WERI-Rb-1 (cell line): ENCODE results near the gene TFAM.
A peak's percentile ranks its signal among the peaks of the same experiment; 100 is the strongest.

Experiments
- DNase-seq: peaks from one replicate; pipeline ENCODE4 v3.0.0-alpha.2; 2020
- H3K27ac ChIP-seq: fragments of 250-450 bp; sonication (Bioruptor Pico); 2 replicates; pipeline ENCODE4 v1.5.1; 2020; ENCODE audit warnings: mild to moderate bottlenecking, moderate library complexity
- H3K27me3 ChIP-seq: fragments of 250-450 bp; sonication (Bioruptor Pico); 2 replicates; pipeline ENCODE4 v1.5.1; 2021; ENCODE audit warnings: mild to moderate bottlenecking, low read depth, moderate library complexity; ENCODE audit not compliant: insufficient read depth, severe bottlenecking
- H3K36me3 ChIP-seq: fragments of 250-450 bp; sonication (Bioruptor Pico); 2 replicates; pipeline ENCODE4 v1.5.1; 2020; ENCODE audit warnings: mild to moderate bottlenecking, moderate library complexity
- H3K4me3 ChIP-seq: 2 replicates; pipeline ENCODE4 v1.5.1; 2011; ENCODE audit warnings: low read depth, mild to moderate bottlenecking, control low read depth, low read length
- H3K9me3 ChIP-seq: fragments of 250-450 bp; sonication (Bioruptor Pico); 2 replicates; pipeline ENCODE4 v1.5.1; 2021; ENCODE audit warnings: mild to moderate bottlenecking, moderate library complexity; ENCODE audit not compliant: severe bottlenecking
- TF ChIP-seq, protein P1 (sequence below): IDR thresholded peaks from 2 replicates; pipeline ENCODE4 v1.5.1; 2011; ENCODE audit warnings: low read depth, mild to moderate bottlenecking, control low read depth, inconsistent platforms, low read length

TFAM gene

DNA sequence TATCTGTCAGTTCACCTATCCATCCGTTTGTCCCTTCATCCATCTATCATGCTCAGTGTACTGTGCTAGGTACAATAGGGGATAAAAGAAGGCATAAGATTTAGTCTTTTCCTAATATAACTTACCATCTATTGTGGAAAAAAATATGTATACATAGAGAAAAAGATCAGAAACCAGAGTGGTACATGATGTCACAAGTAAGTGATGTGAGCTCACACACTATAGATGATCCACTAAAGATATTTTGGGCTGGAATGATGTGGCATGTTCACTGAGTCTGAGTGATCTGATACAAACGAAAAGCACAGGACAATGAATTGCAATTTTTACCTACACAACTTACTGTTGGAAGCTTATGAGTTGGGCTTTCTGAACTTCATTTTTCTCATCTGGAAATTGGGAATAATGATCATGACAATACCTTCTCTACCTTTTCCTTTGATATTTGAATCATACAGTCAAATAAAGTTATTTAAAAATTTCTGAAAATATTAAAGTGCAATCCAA lies 2.7 kb upstream of the TFAM start:
- Histone ChIP-seq H3K9me3 (no peaks in the 10 kb centered on the region), H3K36me3 (peaks cover 8% of the 10 kb centered on the region), H3K27ac (no peak overlapping the region), H3K27me3 (no peaks in the 10 kb centered on the region), H3K4me3 (no peak overlapping the region)
- TF ChIP-seq, protein P1, sequence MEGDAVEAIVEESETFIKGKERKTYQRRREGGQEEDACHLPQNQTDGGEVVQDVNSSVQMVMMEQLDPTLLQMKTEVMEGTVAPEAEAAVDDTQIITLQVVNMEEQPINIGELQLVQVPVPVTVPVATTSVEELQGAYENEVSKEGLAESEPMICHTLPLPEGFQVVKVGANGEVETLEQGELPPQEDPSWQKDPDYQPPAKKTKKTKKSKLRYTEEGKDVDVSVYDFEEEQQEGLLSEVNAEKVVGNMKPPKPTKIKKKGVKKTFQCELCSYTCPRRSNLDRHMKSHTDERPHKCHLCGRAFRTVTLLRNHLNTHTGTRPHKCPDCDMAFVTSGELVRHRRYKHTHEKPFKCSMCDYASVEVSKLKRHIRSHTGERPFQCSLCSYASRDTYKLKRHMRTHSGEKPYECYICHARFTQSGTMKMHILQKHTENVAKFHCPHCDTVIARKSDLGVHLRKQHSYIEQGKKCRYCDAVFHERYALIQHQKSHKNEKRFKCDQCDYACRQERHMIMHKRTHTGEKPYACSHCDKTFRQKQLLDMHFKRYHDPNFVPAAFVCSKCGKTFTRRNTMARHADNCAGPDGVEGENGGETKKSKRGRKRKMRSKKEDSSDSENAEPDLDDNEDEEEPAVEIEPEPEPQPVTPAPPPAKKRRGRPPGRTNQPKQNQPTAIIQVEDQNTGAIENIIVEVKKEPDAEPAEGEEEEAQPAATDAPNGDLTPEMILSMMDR, result no peak
- no peak for DNase-seq

DNA sequence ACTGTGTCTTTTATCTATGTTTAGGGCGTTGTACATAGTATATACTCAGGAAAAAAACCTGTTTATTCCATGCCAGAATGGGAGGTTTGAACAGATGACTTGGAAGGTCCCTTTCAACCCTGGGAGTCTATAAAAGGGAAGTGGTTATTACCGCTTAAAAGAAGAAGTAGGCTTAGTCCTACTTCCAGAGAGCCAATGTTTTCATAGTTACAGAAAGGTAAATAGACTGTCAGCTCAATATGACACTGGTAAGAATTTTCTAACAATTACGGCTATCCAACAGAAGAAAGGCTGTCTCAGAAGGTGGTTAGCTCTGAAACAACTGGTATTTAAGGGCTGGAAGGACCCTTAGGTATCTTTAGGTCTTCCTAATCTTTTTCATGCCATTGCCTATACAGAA lies 1.1 kb upstream of the TFAM start:
- Histone ChIP-seq H3K36me3 (peaks cover 22% of the 10 kb centered on the region), H3K27me3 (no peaks in the 10 kb centered on the region), H3K27ac (no peak overlapping the region), H3K4me3 (peak overlapping the region; percentile 95; the same call in 1 of the 2 replicates), H3K9me3 (no peaks in the 10 kb centered on the region)
- TF ChIP-seq, protein P1, result no peak
- DNase-seq, result no peak

DNA sequence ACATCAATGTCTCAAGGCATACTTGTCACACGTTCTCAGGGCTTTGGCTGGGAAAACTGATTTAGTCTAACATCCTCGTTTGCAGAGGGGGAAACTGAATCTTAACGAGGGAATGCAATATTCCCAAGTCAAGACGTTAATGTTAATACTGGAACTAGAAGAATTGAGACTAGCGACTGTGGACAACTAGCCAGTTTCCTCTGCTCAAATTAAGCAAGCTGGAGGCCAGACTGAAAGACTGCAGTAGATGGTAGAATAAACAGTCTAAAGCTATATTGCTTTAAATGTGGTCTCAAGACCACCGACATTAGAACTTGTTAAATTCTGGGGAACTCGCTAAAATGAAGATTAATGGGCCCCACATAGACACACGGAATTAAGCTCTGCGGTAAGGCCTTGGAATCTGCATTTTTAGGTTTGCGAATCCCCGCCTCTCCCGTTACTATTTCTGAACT lies 639 bp upstream of the TFAM start:
- no peak for DNase-seq
- H3K27me3 ChIP-seq, result no peaks in the 10 kb centered on the region
- H3K27ac ChIP-seq, result peak overlapping the region; percentile 84

DNA sequence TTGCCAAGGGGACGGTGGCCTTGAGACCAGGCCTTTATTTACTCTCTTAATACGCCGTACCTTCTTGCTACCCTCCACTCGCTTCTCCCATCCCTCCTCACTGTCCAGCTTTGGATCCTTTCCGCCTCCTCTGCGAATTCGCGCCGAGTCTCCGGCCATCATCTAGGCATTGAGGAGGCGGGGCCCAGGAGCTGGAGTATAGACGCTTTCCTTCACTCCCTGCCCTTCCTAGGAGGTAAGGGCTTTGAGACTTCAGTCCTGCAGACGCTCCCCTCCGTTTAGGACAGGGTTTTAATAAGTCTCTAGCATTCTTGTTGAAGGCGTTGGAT lies 538 bp downstream of the TFAM start:
- Histone ChIP-seq H3K4me3 (peak overlapping the region; percentile 95), H3K27ac (peak overlapping the region; percentile 84), H3K9me3 (no peaks in the 10 kb centered on the region), H3K27me3 (no peaks in the 10 kb centered on the region), H3K36me3 (peaks cover 38% of the 10 kb centered on the region)
- TF ChIP-seq, protein P1, result no peak
- DNase-seq, result peak; percentile 44

More for the DNA sequence above, 639 bp upstream of the TFAM start:
- Histone ChIP-seq H3K36me3 (peaks cover 27% of the 10 kb centered on the region), H3K4me3 (peak overlapping the region; percentile 95), H3K9me3 (no peaks in the 10 kb centered on the region)
- TF ChIP-seq, protein P1, result no peak

DNA sequence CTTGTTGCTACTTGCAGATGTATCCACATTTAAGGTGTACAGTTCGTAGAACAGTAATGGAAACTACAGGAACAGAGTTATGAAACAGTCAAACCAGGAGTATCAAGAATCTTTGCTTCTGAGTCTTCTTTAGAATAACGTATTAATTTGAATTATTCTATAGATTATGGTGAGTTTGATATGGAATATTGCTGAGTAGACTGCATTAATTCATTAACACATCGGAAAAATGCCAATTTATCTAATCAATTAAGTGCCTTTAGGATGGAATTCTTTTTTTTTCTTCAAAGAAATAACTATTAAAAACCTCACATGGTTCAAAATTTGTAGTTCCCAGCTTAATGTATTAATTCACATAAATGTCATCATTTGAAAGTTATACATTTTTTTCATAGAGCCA lies 3.8 kb downstream of the TFAM start:
- Histone ChIP-seq H3K9me3 (no peaks in the 10 kb centered on the region), H3K27me3 (no peaks in the 10 kb centered on the region), H3K36me3 (peaks cover 70% of the 10 kb centered on the region), H3K27ac (no peak overlapping the region), H3K4me3 (no peak overlapping the region)
- DNase-seq, result no peak
- TF ChIP-seq, protein P1, result no peak

DNA sequence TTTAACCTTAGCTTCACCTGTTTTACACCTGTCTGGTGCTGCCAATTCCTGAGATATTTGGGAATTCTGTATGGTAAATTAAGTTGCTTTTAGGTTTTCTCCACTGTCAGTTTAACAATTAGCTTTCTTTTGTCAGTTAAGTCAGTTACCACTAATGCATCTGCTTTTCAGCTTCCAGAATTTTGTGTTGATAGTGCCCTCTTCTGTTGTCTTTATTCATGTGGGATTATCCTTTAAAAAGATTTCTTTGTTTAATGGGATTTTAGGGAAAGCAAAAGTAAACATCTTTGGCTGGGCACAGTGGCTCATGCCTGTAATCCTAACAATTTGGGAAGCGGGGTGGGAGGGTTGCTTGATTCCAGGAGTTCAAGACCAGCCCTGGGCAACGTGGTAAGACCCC lies 8.1 kb downstream of the TFAM start:
- H3K27me3 ChIP-seq, result no peaks in the 10 kb centered on the region
- no peaks in the 10 kb centered on the region for H3K9me3 ChIP-seq
- no peak overlapping the region for H3K27ac ChIP-seq
- no peak overlapping the region for H3K4me3 ChIP-seq
- TF ChIP-seq, protein P1, result no peak
- peaks cover 84% of the 10 kb centered on the region for H3K36me3 ChIP-seq
- no peak for DNase-seq
